A549 (cell line): Measurements from ENCODE around the gene ORMDL2.

Source experiments
- PHF8 ChIP-seq: fragments of 200-600 bp; sonication (generic); IDR thresholded peaks from 2 replicates; pipeline ENCODE4 v1.6.1; 2016; ENCODE audit warnings: low read depth, mild to moderate bottlenecking, antibody characterized with exemption, moderate library complexity, borderline replicate concordance
- RFX5 ChIP-seq: fragments of 450-650 bp; IDR thresholded peaks from 2 replicates; pipeline ENCODE4 v1.7.1; 2014; ENCODE audit warnings: antibody characterized with exemption, mild to moderate bottlenecking, moderate library complexity

- TF ChIP-seq PHF8, result no peak
- no peak for TF ChIP-seq RFX5
Measured at GRCh38 chr12:55828357-55828756, 10.5 kb downstream of the ORMDL2 start.
